Right lobe of liver (tissue), 4 donors: Measurements from ENCODE around the gene GRXCR2.

ENCODE experiments used
- POLR2A ChIP-seq: fragments of 450-650 bp; IDR thresholded peaks from one replicate; pipeline ENCODE4 v1.6.1; 2017; ENCODE audit warnings: antibody characterized with exemption, mild to moderate bottlenecking
- TF ChIP-seq, protein P1 (sequence below), 4 donors: fragments of 200-600 bp in 3 of 4; fragments of 450-650 bp in 1 of 4; IDR thresholded peaks; one replicate each; pipeline versions ENCODE4 v1.5.1 to v1.8.0; 2016 to 2022; ENCODE audit warnings: antibody characterized with exemption in 4 of 4, mild to moderate bottlenecking in 2 of 4
- donor health status: DM: no; HTN: no; CAD: no.
- donor health status: DM: no; HTN: no; CAD: no.
- donor health status: DM: no; HTN: yes; CAD: no.

DNA sequence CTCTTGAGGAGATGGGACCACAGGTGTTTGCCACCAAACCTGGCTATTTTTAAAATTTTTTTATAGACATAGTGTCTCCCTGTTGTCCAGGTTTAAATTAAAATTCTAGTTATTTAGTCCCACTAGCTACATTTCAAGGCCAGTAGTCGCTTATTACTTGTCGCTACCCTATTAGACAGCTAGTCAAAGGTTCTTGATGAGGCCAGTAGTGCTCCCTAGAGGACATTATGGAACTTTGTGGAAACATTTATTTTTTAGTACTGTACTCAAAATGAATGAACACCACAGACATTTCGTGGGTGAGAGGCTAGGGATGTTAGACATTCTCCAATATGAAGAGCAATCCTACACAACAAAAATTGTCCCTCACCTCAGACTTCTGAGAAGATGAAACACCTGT, 14.4 kb upstream of the GRXCR2 start:
- TF ChIP-seq, protein P1, sequence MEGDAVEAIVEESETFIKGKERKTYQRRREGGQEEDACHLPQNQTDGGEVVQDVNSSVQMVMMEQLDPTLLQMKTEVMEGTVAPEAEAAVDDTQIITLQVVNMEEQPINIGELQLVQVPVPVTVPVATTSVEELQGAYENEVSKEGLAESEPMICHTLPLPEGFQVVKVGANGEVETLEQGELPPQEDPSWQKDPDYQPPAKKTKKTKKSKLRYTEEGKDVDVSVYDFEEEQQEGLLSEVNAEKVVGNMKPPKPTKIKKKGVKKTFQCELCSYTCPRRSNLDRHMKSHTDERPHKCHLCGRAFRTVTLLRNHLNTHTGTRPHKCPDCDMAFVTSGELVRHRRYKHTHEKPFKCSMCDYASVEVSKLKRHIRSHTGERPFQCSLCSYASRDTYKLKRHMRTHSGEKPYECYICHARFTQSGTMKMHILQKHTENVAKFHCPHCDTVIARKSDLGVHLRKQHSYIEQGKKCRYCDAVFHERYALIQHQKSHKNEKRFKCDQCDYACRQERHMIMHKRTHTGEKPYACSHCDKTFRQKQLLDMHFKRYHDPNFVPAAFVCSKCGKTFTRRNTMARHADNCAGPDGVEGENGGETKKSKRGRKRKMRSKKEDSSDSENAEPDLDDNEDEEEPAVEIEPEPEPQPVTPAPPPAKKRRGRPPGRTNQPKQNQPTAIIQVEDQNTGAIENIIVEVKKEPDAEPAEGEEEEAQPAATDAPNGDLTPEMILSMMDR (IDR thresholded peaks at IDR 0.05): no peak
- TF ChIP-seq POLR2A: no peak
